ENCODE measurements around the gene JKAMP. TPM values are rescaled to one million over a fixed set of nuclear protein-coding genes. Genes with fewer than 3 reads are reported as not detected.

Gene JKAMP
- total RNA-seq, 1 donor: 77.4 TPM

DNA sequence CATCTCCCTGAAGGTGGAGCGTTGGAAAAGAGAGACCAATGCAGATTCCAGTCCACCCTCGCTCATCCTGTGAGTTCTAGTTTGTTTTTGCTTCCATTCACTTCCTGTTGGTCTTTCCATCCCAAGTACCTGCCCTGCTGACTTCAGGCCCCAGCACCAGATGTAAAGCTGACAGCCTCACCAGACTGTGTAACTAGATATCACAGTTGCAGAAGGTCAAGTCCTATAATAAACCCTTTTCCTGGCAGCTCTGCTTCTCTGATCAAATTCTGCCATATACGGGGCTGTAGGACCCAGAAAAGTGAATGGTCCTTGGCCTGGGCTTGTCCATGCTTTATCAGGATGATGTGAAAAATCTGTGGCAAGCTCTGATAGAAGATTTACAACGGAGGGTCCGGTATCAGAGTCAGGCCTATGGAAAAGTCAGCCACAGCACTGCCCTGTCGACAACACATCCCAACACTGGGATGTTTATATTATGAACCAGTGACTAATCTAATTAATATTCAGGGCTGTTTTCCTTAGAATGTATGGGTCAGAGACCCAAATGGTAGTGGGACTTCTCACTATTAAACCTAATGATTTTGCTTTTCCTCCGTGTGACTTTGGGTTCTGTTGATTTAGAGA, 50.2 kb downstream of the JKAMP start:
- no peaks in the 10 kb centered on the region for H3K79me2 ChIP-seq (ENCODE audit: insufficient read depth, low read length)
- H3K36me3 ChIP-seq (ENCODE audit: insufficient read depth, low read length): no peaks in the 10 kb centered on the region
- H3K4me1 ChIP-seq (ENCODE audit: insufficient read depth, low read length): no peaks in the 10 kb centered on the region
- no peak overlapping the region for H2AFZ ChIP-seq (ENCODE audit: low read length)
- no peaks in the 10 kb centered on the region for H4K20me1 ChIP-seq (ENCODE audit: insufficient read depth, low read length)
- H3K9me3 ChIP-seq (ENCODE audit: low read depth, low read length): no peaks in the 10 kb centered on the region
- no peak overlapping the region for H3K4me3 ChIP-seq (ENCODE audit: insufficient read depth, low read length)
- no peak overlapping the region for H3K4me2 ChIP-seq (ENCODE audit: insufficient read depth, low read length)
- DNase-seq (ENCODE audit: insufficient read length, low spot score, missing footprints): no peak
- no peaks in the 10 kb centered on the region for H3K27me3 ChIP-seq (ENCODE audit: insufficient read depth, low read length)
- H3K27ac ChIP-seq (ENCODE audit: low read depth, low read length): no peak overlapping the region
- TF ChIP-seq, protein P1, sequence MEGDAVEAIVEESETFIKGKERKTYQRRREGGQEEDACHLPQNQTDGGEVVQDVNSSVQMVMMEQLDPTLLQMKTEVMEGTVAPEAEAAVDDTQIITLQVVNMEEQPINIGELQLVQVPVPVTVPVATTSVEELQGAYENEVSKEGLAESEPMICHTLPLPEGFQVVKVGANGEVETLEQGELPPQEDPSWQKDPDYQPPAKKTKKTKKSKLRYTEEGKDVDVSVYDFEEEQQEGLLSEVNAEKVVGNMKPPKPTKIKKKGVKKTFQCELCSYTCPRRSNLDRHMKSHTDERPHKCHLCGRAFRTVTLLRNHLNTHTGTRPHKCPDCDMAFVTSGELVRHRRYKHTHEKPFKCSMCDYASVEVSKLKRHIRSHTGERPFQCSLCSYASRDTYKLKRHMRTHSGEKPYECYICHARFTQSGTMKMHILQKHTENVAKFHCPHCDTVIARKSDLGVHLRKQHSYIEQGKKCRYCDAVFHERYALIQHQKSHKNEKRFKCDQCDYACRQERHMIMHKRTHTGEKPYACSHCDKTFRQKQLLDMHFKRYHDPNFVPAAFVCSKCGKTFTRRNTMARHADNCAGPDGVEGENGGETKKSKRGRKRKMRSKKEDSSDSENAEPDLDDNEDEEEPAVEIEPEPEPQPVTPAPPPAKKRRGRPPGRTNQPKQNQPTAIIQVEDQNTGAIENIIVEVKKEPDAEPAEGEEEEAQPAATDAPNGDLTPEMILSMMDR (IDR thresholded peaks at IDR 0.05; ENCODE audit: extremely low read depth, low read depth, low read length): no peak

DNA sequence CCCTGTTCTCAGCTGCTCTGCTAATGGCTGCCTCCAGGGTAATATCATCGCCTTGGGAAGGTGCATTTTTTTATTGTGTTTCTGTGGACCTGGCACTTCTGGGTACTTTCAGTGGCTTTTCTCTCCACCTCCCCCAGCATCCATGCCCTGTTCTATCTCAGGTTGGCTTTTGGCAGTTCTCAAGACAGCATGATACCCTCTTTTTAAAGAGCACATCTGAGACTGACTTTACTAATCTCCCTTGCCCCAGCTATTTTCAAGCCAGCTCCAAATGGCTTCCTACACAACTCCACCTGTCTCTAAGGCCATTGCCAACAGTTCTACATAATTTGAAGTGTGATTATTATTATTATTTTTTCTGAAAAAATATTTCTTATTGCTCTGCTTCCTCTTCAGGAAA, 53.2 kb downstream of the JKAMP start:
- Histone ChIP-seq H3K4me2 (ENCODE audit: insufficient read depth, low read length) (no peak overlapping the region), H2AFZ (ENCODE audit: low read length) (no peak overlapping the region), H3K36me3 (ENCODE audit: insufficient read depth, low read length) (no peaks in the 10 kb centered on the region), H3K27ac (ENCODE audit: low read depth, low read length) (no peak overlapping the region), H3K9me3 (ENCODE audit: low read depth, low read length) (no peaks in the 10 kb centered on the region), H3K4me3 (ENCODE audit: insufficient read depth, low read length) (no peak overlapping the region), H3K4me1 (ENCODE audit: insufficient read depth, low read length) (no peaks in the 10 kb centered on the region), H3K27me3 (ENCODE audit: insufficient read depth, low read length) (no peaks in the 10 kb centered on the region), H3K79me2 (ENCODE audit: insufficient read depth, low read length) (no peaks in the 10 kb centered on the region), H4K20me1 (ENCODE audit: insufficient read depth, low read length) (no peaks in the 10 kb centered on the region)
- DNase-seq (ENCODE audit: insufficient read length, low spot score, missing footprints): no peak
- TF ChIP-seq, protein P1 (IDR thresholded peaks at IDR 0.05; ENCODE audit: extremely low read depth, low read depth, low read length): no peak

DNA sequence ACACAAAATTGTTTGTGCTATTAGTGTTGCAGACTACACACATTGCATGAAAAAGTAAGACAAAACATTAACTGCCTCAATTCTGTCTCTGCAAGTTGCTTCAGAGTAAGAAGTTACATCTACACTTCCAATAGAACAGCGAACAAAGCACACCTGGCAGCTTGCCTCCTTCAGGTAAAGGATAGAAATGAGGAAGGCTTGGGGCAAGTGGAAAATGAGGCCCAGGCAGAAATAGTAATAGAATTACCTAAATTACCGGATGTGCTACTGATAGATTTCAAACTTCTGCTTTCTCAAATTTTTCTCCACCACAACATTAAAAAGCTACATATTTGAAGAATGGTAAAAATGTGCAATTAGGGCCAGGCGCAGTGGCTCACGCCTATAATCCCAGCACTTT, 54.6 kb downstream of the JKAMP start:
- DNase-seq (ENCODE audit: insufficient read length, low spot score, missing footprints): no peak
- Histone ChIP-seq H3K36me3 (ENCODE audit: insufficient read depth, low read length) (no peaks in the 10 kb centered on the region), H4K20me1 (ENCODE audit: insufficient read depth, low read length) (no peaks in the 10 kb centered on the region), H3K79me2 (ENCODE audit: insufficient read depth, low read length) (no peaks in the 10 kb centered on the region), H3K27me3 (ENCODE audit: insufficient read depth, low read length) (no peaks in the 10 kb centered on the region), H3K4me3 (ENCODE audit: insufficient read depth, low read length) (no peak overlapping the region), H3K9me3 (ENCODE audit: low read depth, low read length) (no peaks in the 10 kb centered on the region), H2AFZ (ENCODE audit: low read length) (no peak overlapping the region), H3K27ac (ENCODE audit: low read depth, low read length) (no peak overlapping the region), H3K4me2 (ENCODE audit: insufficient read depth, low read length) (no peak overlapping the region), H3K4me1 (ENCODE audit: insufficient read depth, low read length) (no peaks in the 10 kb centered on the region)
- TF ChIP-seq, protein P1 (IDR thresholded peaks at IDR 0.05; ENCODE audit: extremely low read depth, low read depth, low read length): no peak

DNA sequence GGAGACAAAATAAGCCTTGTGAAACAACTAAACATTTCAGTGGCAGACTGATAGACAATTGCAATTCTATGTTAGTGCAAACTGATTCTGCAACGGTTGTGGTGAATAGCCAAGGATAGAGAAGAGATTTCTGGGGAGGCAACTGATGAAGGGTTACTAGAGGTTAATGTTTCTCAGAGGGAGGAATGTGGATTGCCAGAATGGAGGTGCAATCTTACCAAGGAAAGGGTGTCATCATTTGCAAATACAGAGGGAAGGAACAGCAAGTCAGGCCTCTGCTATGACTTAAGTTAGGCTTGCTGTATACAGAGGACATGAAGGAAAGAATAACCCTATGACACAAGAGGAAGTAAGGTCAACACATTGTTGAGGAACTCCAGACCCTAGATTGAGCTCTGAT, 56.5 kb downstream of the JKAMP start:
- H3K79me2 ChIP-seq (ENCODE audit: insufficient read depth, low read length): no peaks in the 10 kb centered on the region

More for the DNA sequence above, 56.5 kb downstream of the JKAMP start:
- Histone ChIP-seq H3K4me2 (ENCODE audit: insufficient read depth, low read length) (no peak overlapping the region), H3K9me3 (ENCODE audit: low read depth, low read length) (no peaks in the 10 kb centered on the region), H3K27me3 (ENCODE audit: insufficient read depth, low read length) (no peaks in the 10 kb centered on the region), H3K36me3 (ENCODE audit: insufficient read depth, low read length) (no peaks in the 10 kb centered on the region), H4K20me1 (ENCODE audit: insufficient read depth, low read length) (no peaks in the 10 kb centered on the region), H3K4me3 (ENCODE audit: insufficient read depth, low read length) (no peak overlapping the region), H3K4me1 (ENCODE audit: insufficient read depth, low read length) (peaks cover 6% of the 10 kb centered on the region), H3K27ac (ENCODE audit: low read depth, low read length) (no peak overlapping the region), H2AFZ (ENCODE audit: low read length) (no peak overlapping the region)
- DNase-seq (ENCODE audit: insufficient read length, low spot score, missing footprints): no peak
- TF ChIP-seq, protein P1 (IDR thresholded peaks at IDR 0.05; ENCODE audit: extremely low read depth, low read depth, low read length): no peak
